ENCODE measurements around the gene PLXNA1.

The PLXNA1 gene

GRCh38 chr3:126988451-126989021 is 5.6 kb downstream of the PLXNA1 start:
- DNase-seq, result no peak

- no peak for DNase-seq
These were observed 6.6 kb downstream of the PLXNA1 start for GRCh38 chr3:126989316-126990023.

- no peak for DNase-seq
These were observed 7.2 kb downstream of the PLXNA1 start for GRCh38 chr3:126990024-126990700.

GRCh38 chr3:126990890-126991289 is 8.0 kb downstream of the PLXNA1 start:
- peak; percentile 96 to 98 for DNase-seq

GRCh38 chr3:126991366-126992200 is 8.7 kb downstream of the PLXNA1 start:
- no peak for DNase-seq

DNA sequence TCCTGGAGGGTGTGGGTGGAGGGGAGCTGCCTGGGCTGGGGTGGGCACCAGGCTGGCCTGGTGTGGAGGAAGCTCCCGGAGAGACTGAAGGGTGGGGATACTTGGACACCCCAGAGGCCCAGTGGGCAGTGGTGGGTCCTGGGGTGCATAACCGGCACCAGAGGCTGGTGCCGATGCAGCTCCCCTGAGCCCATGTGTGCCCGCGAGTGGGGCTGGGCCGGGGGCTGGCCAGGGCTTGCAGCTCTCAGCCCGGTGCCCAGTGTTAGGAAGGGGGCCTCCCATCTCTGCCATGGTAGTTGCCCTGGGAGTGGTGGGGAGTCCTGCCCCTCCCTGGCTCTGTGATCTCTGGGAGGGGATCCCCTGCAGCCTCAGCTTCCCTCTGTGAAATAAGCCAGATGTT is 9.3 kb downstream of the PLXNA1 start:
- DNase-seq, result no peak

DNA sequence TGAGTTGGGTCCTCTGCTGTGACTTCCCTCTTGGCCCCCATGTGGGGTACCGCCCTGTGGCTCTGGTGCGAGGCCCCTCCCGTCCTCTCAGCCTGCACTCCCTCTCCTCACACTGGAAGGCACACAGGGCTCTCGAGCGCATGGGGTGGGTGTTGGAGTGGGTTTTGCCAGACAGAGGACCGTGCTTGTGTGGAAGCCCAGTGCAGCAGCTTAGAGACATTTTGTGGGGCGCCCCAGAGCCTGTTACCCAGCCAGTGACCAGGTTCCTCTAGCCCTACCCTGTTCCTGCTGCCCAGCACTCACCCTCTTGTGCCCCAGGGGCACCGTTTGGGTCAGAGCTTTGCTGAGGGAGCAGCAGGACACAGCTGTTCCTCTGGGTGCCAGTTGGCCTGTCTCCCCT is 9.9 kb downstream of the PLXNA1 start:
- no peak for DNase-seq

GRCh38 chr3:126993436-126993835 is 10.5 kb downstream of the PLXNA1 start:
- DNase-seq, result no peak

- DNase-seq, result no peak
These were observed 11.8 kb downstream of the PLXNA1 start for GRCh38 chr3:126994661-126995245.

GRCh38 chr3:126995254-126995780 is 12.4 kb downstream of the PLXNA1 start:
- DNase-seq, result no peak

DNA sequence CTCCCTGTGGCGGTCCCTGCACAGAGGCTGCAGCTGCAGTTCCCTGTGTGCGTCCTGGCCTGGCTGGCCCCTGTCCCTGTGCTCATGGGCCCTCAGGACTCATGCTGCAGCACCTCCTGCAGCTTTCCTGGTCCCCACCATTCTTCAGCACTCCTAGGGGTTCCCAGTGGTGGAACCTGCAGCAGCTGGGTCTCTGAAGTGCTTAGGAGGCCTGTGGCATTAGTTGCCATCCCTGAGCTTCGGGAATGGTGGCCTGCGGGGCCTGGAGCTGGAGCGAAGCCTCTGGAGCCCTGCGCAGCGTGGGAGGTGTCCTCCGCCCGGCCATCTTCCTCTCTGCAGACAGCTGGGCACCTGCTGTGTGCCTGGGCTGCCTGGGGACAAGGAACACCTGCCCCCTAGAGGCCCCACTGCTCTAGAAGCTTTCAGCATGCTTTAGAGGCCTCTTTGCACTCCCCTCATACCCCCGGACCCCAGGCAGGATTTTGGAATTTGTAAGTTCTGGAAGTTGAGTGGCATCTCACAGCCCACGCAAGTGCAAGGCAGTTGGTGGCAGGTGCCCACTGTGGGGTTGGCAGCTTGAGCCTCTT is 13.1 kb downstream of the PLXNA1 start:
- DNase-seq, result no peak

GRCh38 chr3:126996905-126997304 is 14.0 kb downstream of the PLXNA1 start:
- no peak for DNase-seq

GRCh38 chr3:126997455-126998038 is 14.6 kb downstream of the PLXNA1 start:
- DNase-seq, result no peak

DNA sequence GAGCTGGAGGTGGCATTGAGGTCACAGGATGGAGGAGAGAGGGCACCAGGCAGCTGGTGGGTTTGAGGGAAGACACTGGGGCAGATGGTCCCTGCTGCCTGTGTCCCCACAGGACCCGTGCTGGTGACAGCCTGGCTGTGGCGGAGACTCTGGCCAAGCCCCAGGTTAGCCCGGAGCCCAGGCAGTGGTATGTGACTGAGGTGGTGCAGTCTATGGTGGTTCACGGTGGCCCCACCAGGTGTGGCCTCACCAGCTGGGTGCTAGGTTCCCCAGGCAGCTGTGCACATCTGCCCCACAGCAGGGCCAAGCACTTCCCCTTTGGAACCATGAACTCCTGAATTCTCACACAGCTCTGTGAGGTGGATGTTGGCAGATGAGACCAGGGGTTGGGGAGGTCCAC is 15.4 kb downstream of the PLXNA1 start:
- DNase-seq, result no peak

GRCh38 chr3:126998728-126999127 is 15.8 kb downstream of the PLXNA1 start:
- DNase-seq, result peak; percentile 31 to 80

DNA sequence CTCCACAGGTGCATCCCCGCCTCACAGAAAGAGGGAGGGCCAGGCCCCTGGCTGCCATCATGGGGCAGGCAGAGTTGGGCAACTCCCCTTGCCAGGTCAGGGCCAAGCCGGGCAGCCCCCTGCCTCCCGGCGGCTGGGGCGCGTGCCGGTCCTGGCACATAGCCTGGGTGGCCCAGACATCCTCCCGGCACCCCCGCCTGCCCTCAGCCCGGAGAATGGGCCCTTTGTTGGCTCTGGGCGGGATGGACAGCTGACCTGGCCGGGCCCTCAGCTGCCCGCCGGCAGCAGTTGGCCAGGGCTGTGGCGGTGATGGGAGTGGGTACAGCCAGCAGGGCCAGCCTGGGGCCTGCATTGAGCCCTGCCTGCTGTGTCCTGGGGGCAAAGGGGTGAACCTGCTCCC is 16.5 kb downstream of the PLXNA1 start:
- no peak for DNase-seq

- DNase-seq, result peak; percentile 43 to 84
These were observed 17.2 kb downstream of the PLXNA1 start for GRCh38 chr3:127000119-127000518.

GRCh38 chr3:127000761-127001160 is 17.8 kb downstream of the PLXNA1 start:
- peak; percentile 63 to 75 for DNase-seq

DNA sequence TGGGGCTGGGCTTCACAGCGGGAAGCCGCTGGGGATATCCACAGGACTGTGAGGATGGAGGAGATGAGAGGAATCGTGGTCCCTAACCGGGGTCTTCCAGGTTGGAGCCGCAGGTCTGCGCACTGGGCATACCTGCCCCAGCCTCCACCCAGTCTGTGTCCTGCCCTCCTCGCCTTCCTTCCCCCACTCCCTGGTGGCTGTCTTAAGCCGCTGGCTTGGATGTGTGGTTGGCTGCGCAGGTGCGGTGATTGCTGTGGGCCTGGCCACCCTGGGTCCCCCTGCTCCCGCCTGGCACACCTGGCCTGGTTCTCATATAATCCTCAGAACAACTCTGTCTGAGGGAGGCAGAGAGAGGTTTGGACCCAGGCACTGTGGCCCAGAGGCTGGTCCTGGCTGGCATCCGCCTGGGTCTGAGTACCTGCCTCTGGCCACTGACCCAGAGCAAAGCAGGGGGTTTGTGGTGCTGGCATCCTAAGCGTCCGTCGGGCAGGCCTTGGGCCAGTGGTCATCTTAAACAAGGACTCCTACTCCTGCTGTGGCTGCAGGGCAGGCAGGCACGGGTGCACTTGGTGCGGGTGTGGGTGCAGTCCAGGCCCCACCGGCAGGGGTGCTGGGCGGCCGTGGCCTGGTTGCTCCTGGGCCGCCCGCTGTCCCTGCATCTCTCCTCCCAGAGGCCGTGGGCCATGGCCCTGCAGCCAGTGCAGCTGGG is 18.7 kb downstream of the PLXNA1 start:
- DNase-seq, result no peak

- no peak for DNase-seq
These were observed 19.6 kb downstream of the PLXNA1 start for GRCh38 chr3:127002195-127003174.

All from NCI-H524 (cell line).